GM15510 (cell line): ENCODE data around the gene PHOX2B.

Experiments used
- POLR2A ChIP-seq: IDR thresholded peaks from 3 replicates; pipeline ENCODE4 v1.6.1; 2011; ENCODE audit warnings: borderline replicate concordance; ENCODE audit not compliant: insufficient read length; ENCODE audit errors: extremely low read depth

The PHOX2B gene

GRCh38 chr4:41748571-41749475, at the start of gene PHOX2B:
TSS of gene PHOX2B (minus strand) at chr4:41748725. CDS start at chr4:41748610, 115 bp downstream.
- no peak for TF ChIP-seq POLR2A

DNA sequence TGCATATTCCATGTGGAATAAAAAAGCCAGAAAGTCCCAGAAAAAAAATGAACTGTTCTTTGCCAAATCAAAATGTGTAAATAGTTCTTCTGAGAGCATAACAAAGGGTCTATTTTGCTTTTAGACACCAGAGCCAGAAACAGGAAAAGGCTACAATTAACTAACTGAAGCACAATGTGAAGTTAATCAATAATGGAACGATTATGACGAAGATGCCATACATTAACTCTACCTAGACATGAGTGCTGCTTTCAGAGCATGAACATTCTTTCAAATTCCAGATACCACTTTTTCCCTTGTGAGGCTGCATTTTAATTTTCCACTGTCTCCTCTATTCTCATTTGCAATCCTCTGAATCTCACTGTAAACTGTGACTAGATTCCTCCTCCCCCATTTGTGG, 48.7 kb upstream of the PHOX2B start:
- no peak for TF ChIP-seq POLR2A

DNA sequence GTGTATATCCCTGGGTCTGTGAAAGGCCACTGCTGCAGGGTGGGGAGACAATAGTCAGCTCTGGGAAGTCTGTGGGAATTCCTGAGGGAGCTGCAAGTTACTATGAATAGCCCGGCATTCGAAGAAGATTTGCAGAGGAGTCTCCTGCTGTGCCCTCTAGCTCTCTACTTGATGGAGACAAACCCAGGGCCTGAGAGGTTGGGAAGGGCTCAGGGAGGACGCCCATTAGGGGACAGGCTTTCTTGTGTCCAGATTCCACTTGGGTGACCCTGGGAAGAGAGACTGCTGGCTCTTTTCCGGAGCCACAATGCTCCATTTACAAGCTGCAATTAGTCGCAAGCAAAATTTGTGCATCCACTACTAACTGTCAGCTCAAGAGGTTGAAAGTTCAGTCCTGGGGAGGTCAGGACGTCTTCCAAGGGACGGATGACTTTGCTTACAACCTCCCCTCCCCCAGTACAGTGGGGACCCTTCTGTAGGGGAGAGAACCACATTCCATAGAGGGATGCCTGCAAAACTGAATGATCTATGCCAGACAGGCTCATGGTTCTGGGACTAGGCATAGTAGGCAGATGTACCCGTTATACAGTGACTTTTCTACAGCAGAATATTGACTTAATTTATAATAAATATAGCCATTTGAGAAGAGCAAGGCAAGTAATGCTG, 48.2 kb upstream of the PHOX2B start:
- TF ChIP-seq POLR2A, result no peak

DNA sequence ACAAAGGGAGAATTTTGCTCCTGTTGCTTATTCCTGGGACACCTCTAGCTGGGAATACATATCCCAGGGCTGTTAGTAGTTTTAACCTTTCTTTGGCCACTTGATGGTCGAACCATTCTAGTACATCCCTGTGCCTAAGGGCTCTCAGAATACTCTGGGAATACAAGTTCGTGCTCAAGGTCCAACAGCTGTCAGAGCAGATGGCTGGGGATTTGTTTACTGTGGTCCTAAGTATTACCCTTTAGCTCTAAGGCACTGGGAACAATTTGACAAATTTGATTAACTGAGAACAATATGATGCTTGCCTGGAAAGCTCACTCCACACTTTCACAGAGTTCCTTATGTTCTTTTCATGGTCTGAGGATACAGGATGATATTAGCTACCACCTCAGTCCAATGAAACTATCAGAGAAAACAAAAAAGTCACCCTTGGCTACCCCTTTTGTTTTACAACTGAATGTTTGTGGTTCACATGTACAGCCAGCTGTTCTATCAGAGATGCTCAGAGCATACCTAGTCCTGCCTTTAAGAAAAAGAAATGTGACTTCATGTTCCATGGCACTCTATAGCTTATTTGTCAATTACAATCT, 47.4 kb upstream of the PHOX2B start:
- no peak for TF ChIP-seq POLR2A

DNA sequence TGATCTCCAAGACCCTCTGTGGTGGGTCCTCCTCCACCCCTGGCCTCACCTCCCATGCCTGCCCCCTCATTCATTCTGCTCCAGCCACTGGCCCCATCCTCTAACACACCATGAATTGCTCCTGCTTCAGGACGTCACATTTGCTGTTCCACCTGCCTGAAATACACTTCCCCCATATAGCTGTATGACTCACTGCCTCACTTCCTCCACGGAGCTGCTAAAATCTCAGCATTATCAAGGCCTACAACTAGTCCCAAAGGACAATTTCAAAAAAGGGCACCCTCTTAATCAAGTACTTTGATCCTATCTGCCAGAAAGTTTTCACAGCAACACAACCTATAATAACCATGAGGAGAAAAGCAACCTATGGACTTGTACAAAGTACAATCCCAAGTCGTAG, 43.6 kb upstream of the PHOX2B start:
- no peak for TF ChIP-seq POLR2A

DNA sequence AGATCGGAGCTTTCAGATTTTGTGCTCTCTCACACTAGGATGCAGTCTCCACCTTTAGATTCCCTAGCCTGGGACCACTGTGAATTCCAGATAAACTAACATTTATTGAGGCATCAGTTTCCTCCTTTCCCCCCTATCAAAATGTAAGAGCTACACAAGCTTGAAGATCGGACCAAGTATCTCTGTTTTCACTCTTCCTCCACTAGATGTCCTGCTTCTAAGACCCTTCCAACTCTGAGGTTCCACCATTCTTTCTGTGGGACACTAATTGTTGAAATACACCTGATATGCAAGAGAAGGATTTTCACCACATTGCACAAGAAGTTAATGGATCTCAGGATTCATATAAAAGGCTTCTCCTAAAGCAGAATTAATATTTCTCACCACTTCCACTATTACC, 43.0 kb upstream of the PHOX2B start:
- TF ChIP-seq POLR2A, result no peak

DNA sequence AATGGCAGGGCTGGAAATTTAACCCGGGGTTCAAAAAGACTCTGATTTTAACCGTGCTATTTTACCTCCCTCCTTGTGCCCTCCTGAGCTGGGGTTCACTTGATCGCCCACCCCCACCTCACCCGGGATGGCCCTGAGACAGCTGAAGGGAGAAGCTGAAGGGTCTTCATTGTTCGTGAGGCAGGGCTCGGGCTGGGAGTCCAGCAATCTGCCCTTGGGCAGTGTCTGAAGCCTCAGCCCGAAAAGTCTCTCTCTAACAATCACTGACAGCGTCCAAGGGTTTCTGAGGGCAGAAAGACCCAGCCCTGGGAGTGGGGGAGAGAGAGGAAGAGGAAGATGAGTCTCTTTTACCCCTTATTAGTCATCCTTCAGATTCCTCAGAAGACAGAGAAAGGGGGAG, 39.4 kb upstream of the PHOX2B start:
- TF ChIP-seq POLR2A, result no peak

GRCh38 chr4:41785665-41786064, 37.1 kb upstream of the PHOX2B start:
- TF ChIP-seq POLR2A, result no peak

DNA sequence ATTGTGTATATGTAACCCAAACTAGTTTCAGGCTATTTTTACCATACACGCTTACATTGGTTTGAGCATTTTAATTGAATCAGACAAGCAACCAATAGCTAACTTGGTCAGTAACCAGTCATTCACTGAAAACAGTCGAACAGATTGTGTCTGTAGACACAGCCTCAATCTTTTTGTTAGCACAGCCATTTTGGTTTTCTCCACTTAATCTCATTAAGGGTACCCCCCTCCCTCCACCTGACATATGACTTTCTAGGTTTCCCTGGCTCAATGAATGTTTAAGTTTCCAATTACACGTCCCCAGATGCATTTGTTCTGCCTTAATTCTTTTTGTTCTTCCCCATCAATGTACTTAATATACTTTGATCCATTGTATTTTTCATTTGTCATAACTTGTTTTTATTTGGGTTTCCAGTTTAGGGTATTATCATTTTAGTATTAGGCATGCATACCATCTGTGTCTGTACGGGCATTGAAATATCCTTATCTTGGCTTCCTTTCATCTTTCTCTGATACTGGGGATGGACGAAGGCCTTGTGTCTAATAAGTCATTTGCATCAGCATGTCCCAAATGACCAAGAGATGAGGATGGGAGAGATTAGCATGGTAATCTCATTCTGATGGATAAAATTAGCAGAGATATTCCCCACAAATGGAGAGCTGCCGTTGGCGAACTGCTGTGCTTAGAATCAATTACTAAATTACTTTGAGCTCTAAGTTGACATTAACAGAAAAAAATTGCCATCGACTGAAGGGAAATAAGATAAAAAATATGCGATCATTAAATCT, 35.9 kb upstream of the PHOX2B start:
- TF ChIP-seq POLR2A, result no peak

GRCh38 chr4:41776466-41776865, 27.9 kb upstream of the PHOX2B start:
- no peak for TF ChIP-seq POLR2A

GRCh38 chr4:41763729-41764128, 15.2 kb upstream of the PHOX2B start:
- no peak for TF ChIP-seq POLR2A

- no peak for TF ChIP-seq POLR2A
Observed at GRCh38 chr4:41758884-41759283, 10.4 kb upstream of the PHOX2B start.

DNA sequence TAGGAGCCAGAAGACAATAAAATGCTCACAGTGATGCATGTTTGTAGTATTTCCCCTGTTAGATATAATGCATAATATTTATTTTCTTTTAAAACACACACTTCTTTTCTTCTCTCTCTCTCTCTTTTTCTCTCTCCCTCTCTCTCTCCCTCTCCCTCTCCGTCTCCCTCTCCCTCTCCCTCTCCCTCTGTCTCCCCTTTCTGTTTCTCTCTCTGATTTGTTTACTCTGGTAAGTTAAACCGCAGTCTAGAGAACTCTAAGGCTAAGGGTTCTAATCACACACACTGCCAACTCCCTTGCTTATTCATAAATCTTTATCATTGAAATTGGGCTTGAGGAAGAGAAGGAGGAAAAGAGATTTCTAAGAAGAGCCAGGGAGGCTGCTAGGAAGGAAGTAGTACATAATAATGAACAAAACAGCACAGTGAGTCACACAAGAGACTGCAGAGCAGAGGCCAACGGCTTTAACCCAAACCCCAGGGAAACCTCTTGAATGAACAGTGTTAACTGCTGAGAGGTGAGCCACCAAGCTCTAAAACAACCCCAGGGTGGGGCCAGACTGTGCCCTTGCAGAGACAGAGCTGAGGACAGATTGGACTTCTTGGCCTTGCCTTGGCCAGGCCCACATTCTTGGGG, 9.1 kb upstream of the PHOX2B start:
- TF ChIP-seq POLR2A, result no peak

GRCh38 chr4:41753942-41754341, 5.4 kb upstream of the PHOX2B start:
- TF ChIP-seq POLR2A, result no peak
